Measurements from ENCODE around the gene PDE11A.
A peak's percentile ranks its signal among the peaks of the same experiment; 100 is the strongest.

Gene PDE11A

DNA sequence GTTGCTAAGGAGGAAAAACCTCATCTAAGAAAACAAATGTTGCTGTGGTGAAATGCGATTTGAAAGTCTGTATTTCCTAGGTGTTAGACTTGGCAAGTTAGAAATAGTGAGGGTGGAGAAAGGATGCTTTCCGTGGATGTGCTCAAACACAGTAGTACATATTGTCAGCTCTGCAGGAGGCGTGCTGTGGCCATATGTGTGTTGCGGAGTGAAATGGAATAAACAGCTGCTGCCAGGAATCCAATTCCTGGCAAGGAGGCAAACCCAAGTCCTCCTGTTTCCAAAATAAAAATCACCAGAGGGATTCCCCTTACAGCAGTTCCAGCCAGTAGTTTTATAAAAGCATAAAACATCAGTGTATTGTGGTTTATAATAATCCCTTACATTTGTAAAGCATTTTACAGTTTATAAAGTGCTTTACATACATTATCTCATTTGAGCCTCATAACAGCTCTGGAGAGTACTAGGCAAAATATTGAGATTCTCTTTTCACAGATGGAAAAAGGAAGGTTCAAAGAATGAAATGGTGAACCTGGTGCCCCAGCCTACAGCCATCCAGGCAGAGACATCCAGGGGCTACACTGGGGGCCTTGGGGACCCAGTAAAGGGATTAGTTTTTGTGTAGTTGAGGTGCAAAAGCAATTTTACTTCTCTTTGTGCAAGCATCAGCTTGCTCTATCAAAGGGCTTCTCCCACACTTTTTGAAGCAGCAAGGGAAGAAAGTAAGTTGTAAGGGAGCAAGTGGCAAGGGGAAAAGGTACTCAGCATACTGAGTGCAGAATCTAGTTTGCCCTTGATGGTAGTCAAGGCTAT lies 474.0 kb downstream of the PDE11A start:
- DNase-seq (ENCODE audit: low spot score) = peak; percentile 72

DNA sequence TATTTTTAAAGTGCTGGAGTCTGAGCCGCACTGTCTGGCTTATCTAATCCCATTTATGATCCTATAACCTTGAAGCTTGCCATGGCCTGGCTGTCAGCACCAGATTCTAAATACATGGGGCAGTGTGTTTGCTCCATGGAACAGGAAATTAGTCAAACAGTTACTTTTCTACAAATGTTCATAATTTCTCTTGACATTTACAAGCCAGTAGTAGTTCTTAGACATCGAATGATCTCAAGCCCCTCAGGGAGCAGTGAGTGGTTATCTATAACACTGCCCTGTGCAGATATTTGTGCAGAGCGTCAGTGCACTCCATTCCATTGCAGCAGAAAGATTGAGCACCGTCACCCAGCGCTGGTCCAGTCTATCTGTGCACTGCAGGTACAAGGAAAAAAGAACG lies 474.8 kb downstream of the PDE11A start:
- no peak for DNase-seq (ENCODE audit: low spot score)

DNA sequence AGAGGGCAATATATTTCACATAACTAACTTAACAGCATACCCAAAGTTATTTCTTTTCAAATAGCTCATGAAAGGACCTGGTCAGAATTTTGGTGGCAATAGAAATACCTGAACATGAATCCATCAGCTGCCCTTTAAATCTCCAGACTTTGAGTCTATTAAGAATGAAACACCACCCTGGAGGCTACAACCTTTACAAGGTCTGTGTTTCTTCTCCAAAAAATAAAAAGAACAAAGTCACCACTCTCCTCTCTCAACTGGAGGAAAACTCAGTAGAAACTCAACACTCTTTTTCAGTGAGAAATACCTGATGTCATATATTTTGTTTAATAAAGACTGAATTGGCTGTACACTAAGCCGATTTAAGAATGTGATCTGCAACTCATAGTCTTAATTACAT lies 475.7 kb downstream of the PDE11A start:
- no peak for DNase-seq (ENCODE audit: low spot score)

DNA sequence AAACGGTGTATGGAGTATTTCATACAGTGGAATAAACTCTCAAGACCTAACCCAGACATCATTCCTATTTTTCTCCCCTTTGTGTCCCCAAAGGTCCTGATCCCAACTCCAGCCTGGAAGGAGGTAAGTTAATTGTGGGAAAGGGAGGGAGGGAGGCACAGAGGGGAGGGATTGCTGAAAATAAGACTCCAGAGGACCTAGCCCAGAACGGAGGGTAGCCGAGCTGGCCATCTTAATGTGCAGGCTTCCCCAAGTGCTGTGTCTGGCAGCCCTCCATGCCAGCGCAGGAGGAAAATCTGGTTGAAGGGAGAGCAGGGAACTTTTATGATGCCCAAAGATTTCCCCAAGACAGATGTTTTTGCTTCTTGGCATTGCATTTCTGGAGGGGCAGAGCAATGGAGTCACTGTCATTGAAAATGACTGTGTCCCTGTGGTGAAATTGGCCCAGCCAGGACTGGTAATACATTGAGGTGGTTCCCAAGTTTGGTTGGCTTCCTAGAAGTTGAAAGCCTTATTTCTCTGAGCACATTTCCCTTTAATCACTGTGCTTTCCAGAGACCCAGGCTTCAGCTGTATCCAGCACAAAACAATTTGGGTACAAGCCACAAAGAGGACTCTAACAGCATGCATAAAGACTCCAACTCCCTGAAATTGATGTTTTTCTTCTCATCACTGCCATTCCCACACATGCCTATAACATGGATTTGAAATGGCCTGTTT lies 477.3 kb downstream of the PDE11A start:
- DNase-seq (ENCODE audit: low spot score) = no peak

DNA sequence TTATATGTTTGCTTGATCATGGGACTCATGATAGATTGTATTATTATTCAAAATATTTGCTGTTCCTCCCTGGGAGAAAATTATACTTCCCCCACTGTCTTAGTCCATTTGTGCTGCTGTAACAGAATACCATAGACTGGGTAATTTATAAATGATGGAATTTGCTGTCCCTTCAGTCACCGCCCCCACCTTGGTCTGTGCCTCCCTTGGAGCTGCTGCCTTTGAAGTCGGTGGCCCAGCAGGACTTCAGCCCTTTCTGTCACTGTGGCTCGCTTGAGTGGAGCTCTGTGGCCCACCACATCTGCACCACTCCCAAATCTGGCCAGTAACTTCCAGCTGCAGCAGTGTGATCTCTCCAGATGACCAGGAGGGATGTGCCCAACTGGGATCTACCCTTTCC lies 479.2 kb downstream of the PDE11A start:
- no peak for DNase-seq (ENCODE audit: low spot score)

DNA sequence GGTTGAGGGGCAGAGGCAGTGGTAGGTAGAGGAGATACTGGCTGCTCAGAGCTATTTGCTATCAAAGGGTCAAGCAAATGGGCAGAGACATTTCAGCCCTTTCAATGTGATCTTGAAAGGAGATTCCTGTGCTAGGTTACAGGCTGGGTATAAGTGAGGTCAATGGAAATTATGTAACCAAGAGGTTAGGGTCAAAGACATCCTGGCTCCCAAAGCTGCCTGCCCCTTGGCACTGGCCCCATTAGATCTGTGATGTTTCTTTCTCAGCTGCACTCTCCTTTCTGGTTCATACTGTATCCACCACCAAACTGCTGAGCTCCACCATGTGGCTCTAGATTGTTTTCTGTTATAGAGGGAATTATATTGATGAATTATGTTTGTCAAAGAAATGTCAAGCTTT lies 479.6 kb downstream of the PDE11A start:
- DNase-seq (ENCODE audit: low spot score) = no peak

DNA sequence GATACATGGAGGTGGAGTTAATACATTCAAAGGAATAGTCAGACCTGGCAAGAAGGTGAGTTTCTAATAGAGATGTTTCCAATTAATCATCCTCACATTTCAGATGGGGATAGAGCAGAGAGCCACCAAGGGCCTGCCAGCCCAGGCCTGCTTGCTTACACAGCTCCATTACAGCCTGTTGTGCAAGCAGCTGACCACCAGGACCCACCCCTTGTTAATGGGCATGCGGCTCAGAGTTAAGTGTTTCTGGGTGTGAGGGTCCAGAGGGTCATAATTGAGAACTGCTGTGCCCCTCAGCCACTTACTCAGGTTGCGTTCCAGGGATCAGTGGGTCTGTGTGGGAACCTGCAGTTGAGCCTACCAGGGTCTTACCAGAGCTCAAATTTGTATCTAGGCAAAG lies 480.2 kb downstream of the PDE11A start:
- no peak for DNase-seq (ENCODE audit: low spot score)

DNA sequence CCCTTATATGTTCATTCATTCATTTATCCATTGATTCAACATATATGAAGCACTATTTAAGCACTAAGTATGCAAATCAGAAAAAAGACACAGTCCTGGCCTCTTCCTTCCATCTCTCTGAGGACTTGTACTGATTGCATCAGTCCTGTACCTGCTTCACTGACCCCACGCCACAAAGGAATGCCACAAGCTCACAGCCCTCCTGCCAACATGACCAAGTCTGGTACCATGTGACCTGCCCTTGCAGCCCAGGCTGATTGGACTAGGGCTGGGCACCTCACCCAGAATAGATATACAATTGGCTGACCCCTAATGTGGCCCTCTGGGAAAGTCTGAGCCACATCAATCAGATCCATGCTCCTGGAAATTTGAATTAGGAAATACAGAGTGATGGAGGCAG lies 483.4 kb downstream of the PDE11A start:
- no peak for DNase-seq (ENCODE audit: low spot score)

DNA sequence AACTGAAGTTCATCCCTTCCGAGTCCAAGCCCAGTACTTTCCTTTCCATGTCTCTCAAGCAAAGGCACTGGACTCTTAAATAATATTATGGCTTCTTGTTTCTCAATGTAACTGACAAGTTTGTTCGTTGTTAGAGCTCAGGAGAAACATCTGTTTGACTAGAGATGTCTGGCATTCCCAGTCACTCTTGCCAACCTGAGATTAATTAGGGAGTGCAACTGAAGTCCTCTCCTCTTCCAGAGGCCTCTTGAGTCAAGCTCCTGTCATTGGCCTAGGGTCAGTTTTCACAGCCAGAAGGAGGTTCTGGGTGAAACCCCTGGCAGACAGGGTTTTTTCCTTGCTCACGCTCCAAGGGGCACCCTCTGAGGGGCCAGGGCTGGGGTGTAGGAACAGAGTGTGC lies 483.9 kb downstream of the PDE11A start:
- no peak for DNase-seq (ENCODE audit: low spot score)

DNA sequence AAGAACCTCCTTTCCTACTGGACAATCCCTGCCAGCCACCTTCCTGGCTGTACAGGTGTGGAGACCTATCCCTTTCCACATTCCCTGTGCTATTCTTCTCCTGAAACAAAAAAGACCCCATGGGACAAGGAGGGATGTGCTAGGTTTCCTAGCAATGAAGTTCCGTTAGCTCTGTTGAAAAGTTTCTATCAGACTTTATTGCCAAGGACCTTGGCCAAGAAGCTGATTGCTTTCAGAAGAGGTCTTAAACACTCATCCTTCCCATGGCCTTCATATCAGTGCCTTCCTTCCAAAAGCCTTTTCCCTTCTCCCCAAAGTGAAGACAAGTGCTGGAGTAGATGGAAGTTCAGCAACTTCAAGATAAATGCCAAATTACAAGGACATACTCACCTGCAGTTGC lies 485.2 kb downstream of the PDE11A start:
- DNase-seq (ENCODE audit: low spot score) = no peak

DNA sequence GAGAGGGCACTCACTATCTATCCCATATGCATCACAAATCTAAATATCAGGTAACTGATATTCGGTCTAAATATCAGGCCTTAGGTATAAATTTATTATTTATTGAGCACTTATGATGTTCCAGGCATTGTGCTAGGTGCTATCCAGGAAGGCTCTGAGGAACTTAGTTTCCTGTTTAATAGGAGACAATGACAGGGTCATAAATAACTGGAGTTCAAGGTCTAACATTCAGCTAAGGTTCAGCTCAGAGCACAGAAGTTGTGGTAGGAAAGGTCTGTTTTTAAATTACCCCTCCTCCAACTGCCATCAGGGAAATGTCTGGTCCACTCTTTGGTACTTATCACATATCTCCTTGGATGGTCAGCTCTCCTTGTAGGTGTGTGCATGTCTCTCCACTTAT lies 486.4 kb downstream of the PDE11A start:
- no peak for DNase-seq (ENCODE audit: low spot score)

DNA sequence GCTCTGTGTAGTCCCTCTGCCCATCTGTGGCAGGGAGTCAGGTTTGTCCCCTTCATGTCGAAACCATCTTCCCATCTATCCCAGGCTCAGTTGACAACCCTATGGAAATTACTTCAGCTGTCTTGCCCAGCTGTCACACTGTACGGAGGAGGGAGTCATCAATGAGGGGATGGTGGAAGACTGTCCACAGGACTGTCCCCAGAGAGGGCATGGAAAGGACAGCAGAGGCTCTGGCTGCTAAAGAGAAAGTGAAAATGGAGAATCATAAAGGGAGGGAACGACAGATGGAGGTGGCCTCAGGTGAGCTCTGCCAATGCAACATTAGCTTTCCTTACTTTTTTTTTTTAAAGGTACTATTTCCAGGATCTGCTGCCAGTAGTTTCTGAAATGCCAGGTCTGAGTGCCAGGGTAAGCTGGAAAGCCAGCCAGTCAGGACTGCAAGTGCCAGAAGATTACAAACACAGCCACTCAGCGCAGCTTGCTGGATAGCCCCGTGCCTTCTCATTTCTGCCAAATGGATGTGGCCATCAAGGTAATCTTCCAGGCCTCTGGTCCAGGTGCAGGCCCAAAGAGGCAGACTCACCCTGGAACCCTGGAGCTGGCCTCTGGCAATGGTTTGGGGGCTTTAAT lies 487.2 kb downstream of the PDE11A start:
- no peak for DNase-seq (ENCODE audit: low spot score)

DNA sequence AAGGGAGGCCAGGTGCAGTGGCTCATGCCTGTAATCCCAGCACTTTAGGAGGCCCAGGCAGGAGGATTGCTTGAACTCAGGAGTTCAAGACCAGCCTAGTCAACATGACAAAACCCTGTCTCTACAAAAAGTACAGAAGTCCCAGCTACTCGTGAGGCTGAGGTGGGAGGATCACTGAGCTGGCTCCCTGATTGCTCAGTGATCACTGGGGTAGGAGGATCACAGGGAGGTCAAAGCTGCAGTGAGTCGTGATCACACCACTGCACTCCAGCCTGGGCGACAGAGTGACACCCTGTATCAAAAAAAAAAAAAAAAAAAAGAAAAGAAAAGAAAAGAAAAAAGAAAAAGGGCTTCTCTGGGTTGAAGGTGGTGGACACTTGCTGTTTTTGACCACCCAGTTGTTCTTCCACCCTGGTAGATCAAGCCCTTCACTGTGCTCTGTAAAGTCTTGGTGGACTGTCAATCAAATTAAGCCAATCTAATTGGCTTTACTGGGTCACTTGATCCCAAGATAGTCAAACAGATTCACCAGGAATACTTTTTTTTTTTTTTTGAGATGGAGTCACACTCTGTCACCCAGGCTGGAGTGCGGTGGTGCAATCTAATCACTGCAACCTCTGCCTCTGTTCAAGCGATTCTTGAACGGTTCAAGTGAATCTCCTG lies 488.4 kb downstream of the PDE11A start:
- no peak for DNase-seq (ENCODE audit: low spot score)

DNA sequence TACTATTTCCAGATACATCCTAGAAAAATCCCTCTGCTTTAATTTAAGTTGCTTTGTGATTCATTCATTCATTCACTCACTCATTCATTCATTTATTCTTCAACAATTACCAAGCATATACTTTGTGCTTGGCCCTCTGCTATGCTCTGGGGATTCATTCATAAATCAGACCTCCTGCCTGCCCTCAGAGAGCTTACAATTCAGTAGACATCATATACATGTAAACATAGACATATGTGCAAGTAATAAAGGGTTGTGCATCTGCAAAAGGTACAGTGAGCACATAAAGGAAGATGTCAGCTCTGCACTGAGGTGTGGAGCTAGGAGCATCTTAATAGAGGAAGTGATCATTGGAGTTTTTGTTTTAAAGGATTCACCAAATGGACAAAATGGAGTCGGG lies 490.6 kb downstream of the PDE11A start:
- no peak for DNase-seq (ENCODE audit: low spot score)

DNA sequence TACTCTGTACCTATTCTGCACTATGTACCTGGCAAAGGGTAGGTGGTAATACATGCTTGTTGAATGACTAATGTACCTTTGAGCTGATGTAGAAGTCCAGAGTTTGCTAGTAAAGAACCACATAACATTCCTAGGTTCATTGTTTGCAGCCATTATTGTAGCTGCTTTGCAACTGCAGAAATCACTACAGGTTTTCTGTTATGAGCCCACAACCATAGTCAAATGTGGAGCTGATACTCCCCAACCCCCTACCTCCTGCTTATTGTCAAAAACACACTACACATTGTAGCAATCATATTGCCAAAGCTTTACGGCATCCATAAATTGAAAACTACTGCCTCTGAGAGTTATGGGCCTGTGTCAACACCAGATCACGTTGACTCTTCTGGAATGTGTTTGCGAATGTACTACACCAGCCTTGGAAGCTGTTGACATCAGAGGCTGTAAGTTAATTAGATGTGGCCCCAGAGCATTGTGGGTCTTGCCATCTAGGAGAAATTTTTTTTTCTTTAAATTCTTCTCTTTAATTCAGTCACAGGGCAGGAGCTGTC lies 493.0 kb downstream of the PDE11A start:
- peak; percentile 39 for DNase-seq (ENCODE audit: low spot score)

DNA sequence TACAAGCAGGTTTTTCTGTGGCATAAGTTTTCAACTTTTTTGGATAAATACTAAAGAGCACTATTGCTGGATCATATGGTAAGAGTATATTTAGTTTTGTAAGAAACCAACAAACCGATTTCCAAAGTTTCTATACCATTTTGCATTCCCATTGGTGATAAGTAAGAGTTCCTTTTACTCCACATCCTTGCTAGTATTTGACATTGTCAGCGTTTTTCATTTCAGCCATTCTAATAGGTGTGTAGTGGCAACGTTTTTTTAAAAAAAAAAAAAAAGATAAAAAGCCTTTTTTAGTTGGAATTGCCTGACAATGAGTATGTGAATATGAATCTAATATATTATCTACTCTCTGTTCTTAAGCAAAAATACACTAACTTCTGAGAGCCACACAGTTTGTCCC lies 494.1 kb downstream of the PDE11A start:
- no peak for DNase-seq (ENCODE audit: low spot score)

DNA sequence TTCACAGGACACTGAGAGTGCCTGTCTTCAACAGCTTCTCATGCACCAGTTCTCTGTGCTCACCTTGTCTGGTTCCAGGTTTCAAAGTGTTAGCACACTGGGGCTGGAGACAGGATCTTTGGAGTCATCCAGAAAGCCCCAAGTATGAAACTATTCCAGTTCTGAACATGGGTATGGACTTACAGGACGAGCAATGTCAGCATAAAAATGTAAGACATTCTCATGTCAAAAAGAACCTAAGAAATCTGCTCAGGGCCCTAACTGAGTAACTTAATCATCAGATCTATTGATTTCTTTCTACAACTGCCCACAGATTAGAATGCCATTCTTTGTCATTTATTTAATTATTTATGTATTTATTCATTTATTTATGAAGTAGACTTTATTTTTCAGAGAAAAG lies 495.5 kb downstream of the PDE11A start:
- no peak for DNase-seq (ENCODE audit: low spot score)

DNA sequence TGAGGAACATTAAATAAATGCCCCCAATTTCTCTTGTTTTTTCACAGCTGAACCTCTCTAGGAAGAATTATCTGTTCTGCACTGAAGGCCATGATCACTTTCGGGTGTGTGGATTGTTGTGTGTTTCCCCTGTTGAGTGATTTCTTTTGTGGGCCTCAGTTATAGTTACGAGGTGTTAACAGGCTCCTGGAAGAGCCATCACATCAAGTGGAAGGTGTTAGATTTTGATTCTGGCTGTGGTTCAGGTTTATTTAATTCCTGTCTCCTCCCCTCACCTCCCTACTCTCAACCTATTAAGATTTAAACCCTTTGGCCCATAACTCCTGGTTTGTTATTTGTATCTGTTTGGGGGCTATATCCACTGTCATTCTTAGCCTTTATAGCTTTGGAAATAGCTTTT lies 497.2 kb downstream of the PDE11A start:
- no peak for DNase-seq (ENCODE audit: low spot score)

DNA sequence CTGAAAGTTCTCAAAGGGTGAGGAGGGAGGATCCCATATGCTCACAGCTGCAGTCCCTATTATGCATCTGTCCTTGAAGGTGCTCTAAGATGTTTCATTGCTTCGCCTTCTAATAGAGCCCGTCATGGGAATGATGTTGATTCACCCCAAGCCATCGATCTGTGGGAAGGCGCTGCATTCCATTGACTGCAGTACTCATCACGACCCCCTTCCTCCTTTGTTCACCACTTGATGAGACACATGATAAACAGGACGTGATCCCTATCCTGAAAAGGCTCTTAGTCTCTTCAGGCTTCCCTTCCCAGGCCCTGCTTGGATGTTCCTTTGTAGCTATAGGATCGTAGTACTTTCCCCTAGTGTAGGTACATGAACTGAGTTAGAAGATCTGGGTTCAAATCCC lies 498.2 kb downstream of the PDE11A start:
- no peak for DNase-seq (ENCODE audit: low spot score)
